ENCODE data around the gene IGSF3. TPM values are rescaled to one million over a fixed set of nuclear protein-coding genes. Genes with fewer than 3 reads are reported as not detected.
"Not testable (repeated sequence)": the region's sequence is repeated elsewhere in the genome, so short reads cannot be mapped to it uniquely, and the experiment has no call there.

The IGSF3 gene
- total RNA-seq, 1 experiment from 2014 or later, result not detected

- not testable (repeated sequence) for H3K9me3 ChIP-seq (ENCODE audit: low read length); H4K20me1 ChIP-seq (ENCODE audit: insufficient read depth, low read depth, low read length); H3K27me3 ChIP-seq (ENCODE audit: low read length)
Observed at GRCh38 chr1:116609801-116610371, 57.6 kb downstream of the IGSF3 start.

DNA sequence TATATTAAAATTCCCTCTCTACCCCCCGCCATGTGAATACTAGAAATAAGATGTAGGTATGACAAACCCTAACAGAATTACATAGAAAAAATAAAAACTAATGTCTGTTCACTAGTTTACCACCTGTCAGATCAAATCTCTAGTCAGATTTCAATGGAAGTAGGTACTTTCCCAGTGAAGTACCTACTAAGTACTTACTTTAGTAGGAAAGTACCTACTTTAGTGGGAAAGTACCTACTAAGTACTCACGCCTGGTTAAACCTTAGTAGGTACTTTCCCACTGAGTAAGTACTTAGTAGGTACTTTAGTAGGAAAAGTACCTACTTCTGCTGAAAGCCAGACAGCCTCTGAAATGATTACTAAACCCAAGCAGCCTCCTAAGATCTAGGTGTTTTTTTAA is 58.7 kb downstream of the IGSF3 start:
- H3K4me2 ChIP-seq (ENCODE audit: low read depth, low read length, poor library complexity, severe bottlenecking); H2AFZ ChIP-seq (ENCODE audit: low read length); H3K27me3 ChIP-seq (ENCODE audit: low read length); H3K9me3 ChIP-seq (ENCODE audit: low read length); DNase-seq; H4K20me1 ChIP-seq (ENCODE audit: insufficient read depth, low read depth, low read length); H3K36me3 ChIP-seq (ENCODE audit: insufficient read depth, low read length); H3K27ac ChIP-seq (ENCODE audit: low read length); H3K79me2 ChIP-seq (ENCODE audit: low read length); H3K4me3 ChIP-seq (ENCODE audit: low read length); H3K9me2 ChIP-seq (replicated peaks; ENCODE audit: insufficient read depth, low read length); H3K9ac ChIP-seq (ENCODE audit: low read length); H3K4me1 ChIP-seq (ENCODE audit: low read length): not testable (repeated sequence)

More at GRCh38 chr1:116609801-116610371, 57.6 kb downstream of the IGSF3 start:
- H2AFZ ChIP-seq (ENCODE audit: low read length); H3K9ac ChIP-seq (ENCODE audit: low read length); H3K4me3 ChIP-seq (ENCODE audit: low read length); H3K27ac ChIP-seq (ENCODE audit: low read length); H3K36me3 ChIP-seq (ENCODE audit: insufficient read depth, low read length); H3K9me2 ChIP-seq (replicated peaks; ENCODE audit: insufficient read depth, low read length); DNase-seq; H3K79me2 ChIP-seq (ENCODE audit: low read length); H3K4me2 ChIP-seq (ENCODE audit: low read depth, low read length, poor library complexity, severe bottlenecking); H3K4me1 ChIP-seq (ENCODE audit: low read length): not testable (repeated sequence)

- not testable (repeated sequence) for H3K9ac ChIP-seq (ENCODE audit: low read length); H3K4me2 ChIP-seq (ENCODE audit: low read depth, low read length, poor library complexity, severe bottlenecking)
Observed at GRCh38 chr1:116608151-116608550, 59.4 kb downstream of the IGSF3 start.

DNA sequence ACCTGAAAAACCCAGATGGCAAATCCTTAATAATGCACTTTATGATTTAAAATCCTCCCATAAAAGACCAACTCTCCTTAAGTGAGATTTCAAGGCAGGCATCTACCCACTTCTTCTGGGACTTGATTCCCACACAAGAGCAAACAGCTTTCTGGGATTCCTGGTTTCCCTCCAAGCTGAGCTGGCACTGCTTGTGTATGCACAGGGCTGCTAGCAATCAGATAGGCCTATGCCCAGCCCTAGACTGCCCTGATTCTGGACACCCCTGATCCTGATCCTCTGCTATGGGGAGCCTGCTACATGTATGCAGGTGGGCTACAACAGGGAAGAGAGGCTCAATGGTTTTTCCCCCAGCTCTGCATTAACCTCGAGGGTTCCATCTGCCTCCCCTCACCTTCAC is 60.1 kb downstream of the IGSF3 start:
- H3K27me3 ChIP-seq (ENCODE audit: low read length); H4K20me1 ChIP-seq (ENCODE audit: insufficient read depth, low read depth, low read length); H3K27ac ChIP-seq (ENCODE audit: low read length); H3K9me2 ChIP-seq (replicated peaks; ENCODE audit: insufficient read depth, low read length); H3K9ac ChIP-seq (ENCODE audit: low read length); H2AFZ ChIP-seq (ENCODE audit: low read length); H3K9me3 ChIP-seq (ENCODE audit: low read length); H3K79me2 ChIP-seq (ENCODE audit: low read length); H3K4me3 ChIP-seq (ENCODE audit: low read length); DNase-seq; H3K36me3 ChIP-seq (ENCODE audit: insufficient read depth, low read length); H3K4me2 ChIP-seq (ENCODE audit: low read depth, low read length, poor library complexity, severe bottlenecking); H3K4me1 ChIP-seq (ENCODE audit: low read length): not testable (repeated sequence)

More at GRCh38 chr1:116608151-116608550, 59.4 kb downstream of the IGSF3 start:
- H3K9me2 ChIP-seq (replicated peaks; ENCODE audit: insufficient read depth, low read length); H3K79me2 ChIP-seq (ENCODE audit: low read length); H2AFZ ChIP-seq (ENCODE audit: low read length); H3K36me3 ChIP-seq (ENCODE audit: insufficient read depth, low read length); H3K4me1 ChIP-seq (ENCODE audit: low read length); H3K9me3 ChIP-seq (ENCODE audit: low read length); H4K20me1 ChIP-seq (ENCODE audit: insufficient read depth, low read depth, low read length); H3K27ac ChIP-seq (ENCODE audit: low read length); H3K27me3 ChIP-seq (ENCODE audit: low read length); H3K4me3 ChIP-seq (ENCODE audit: low read length); DNase-seq: not testable (repeated sequence)

- not testable (repeated sequence) for H3K4me3 ChIP-seq (ENCODE audit: low read length); DNase-seq
Observed at GRCh38 chr1:116606067-116606466, 61.5 kb downstream of the IGSF3 start.

DNA sequence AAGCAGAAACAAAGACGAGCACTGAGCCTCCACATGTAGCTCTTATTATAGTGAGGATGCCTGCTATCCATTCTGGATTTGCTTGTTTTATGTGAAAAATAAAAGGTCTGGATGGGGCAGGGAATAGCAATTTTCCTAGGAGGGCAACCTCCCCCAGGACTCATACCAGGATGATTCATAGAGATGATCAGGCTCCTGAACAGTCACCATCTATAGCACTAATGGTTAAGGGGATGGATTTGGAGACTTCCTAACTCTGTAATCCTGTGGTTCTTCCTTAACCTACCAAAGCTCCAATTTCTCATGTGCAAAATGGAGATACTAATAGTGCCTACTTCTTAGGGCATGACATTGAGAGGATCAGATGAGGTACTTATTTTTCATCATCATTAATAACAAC is 62.2 kb downstream of the IGSF3 start:
- Histone ChIP-seq H3K4me1 (ENCODE audit: low read length) (no peaks in the 10 kb centered on the region), H3K9me2 (replicated peaks; ENCODE audit: insufficient read depth, low read length) (no peaks in the 10 kb centered on the region), H4K20me1 (ENCODE audit: insufficient read depth, low read depth, low read length) (no peaks in the 10 kb centered on the region), H3K4me3 (ENCODE audit: low read length) (no peak overlapping the region), H3K27ac (ENCODE audit: low read length) (no peak overlapping the region), H3K36me3 (ENCODE audit: insufficient read depth, low read length) (no peaks in the 10 kb centered on the region), H3K9ac (ENCODE audit: low read length) (no peak overlapping the region), H3K4me2 (ENCODE audit: low read depth, low read length, poor library complexity, severe bottlenecking) (no peak overlapping the region), H2AFZ (ENCODE audit: low read length) (no peak overlapping the region), H3K27me3 (ENCODE audit: low read length) (no peaks in the 10 kb centered on the region), H3K9me3 (ENCODE audit: low read length) (no peaks in the 10 kb centered on the region), H3K79me2 (ENCODE audit: low read length) (no peaks in the 10 kb centered on the region)
- no peak for DNase-seq

More at GRCh38 chr1:116606067-116606466, 61.5 kb downstream of the IGSF3 start:
- not testable (repeated sequence) for H4K20me1 ChIP-seq (ENCODE audit: insufficient read depth, low read depth, low read length); H3K79me2 ChIP-seq (ENCODE audit: low read length); H3K9ac ChIP-seq (ENCODE audit: low read length); H3K27me3 ChIP-seq (ENCODE audit: low read length); H3K9me3 ChIP-seq (ENCODE audit: low read length); H3K4me1 ChIP-seq (ENCODE audit: low read length); H3K36me3 ChIP-seq (ENCODE audit: insufficient read depth, low read length); H3K9me2 ChIP-seq (replicated peaks; ENCODE audit: insufficient read depth, low read length); H3K4me2 ChIP-seq (ENCODE audit: low read depth, low read length, poor library complexity, severe bottlenecking); H3K27ac ChIP-seq (ENCODE audit: low read length); H2AFZ ChIP-seq (ENCODE audit: low read length)

- not testable (repeated sequence) for H3K9ac ChIP-seq (ENCODE audit: low read length); H3K27ac ChIP-seq (ENCODE audit: low read length); H2AFZ ChIP-seq (ENCODE audit: low read length); H3K4me2 ChIP-seq (ENCODE audit: low read depth, low read length, poor library complexity, severe bottlenecking); H4K20me1 ChIP-seq (ENCODE audit: insufficient read depth, low read depth, low read length); H3K4me1 ChIP-seq (ENCODE audit: low read length); H3K36me3 ChIP-seq (ENCODE audit: insufficient read depth, low read length); H3K4me3 ChIP-seq (ENCODE audit: low read length); H3K27me3 ChIP-seq (ENCODE audit: low read length); H3K9me2 ChIP-seq (replicated peaks; ENCODE audit: insufficient read depth, low read length); H3K9me3 ChIP-seq (ENCODE audit: low read length); DNase-seq; H3K79me2 ChIP-seq (ENCODE audit: low read length)
Observed at GRCh38 chr1:116604408-116604807, 63.1 kb downstream of the IGSF3 start.

DNA sequence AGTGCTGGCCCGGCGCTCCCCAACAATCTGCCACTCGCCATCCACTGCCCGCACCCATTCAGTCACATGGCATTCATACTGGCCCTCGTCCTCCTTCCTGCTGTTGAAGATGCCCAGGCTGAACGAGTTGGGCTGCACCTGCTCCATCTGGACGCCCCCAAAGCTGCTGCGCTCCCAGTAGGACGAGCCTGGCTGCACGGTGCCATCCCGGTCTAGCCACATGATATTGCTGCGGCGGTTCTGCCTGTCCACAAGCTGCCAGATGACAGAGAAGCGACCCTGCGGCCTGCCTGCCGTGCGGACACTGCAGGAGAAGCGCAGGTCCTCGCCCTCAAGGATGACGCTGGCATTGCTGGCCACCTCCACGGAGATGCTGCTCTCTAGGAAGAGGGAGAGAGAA is 63.9 kb downstream of the IGSF3 start:
- not testable (repeated sequence) for H4K20me1 ChIP-seq (ENCODE audit: insufficient read depth, low read depth, low read length); H3K27ac ChIP-seq (ENCODE audit: low read length); H3K4me1 ChIP-seq (ENCODE audit: low read length); H3K36me3 ChIP-seq (ENCODE audit: insufficient read depth, low read length); H3K9me3 ChIP-seq (ENCODE audit: low read length); H2AFZ ChIP-seq (ENCODE audit: low read length); H3K9ac ChIP-seq (ENCODE audit: low read length); H3K27me3 ChIP-seq (ENCODE audit: low read length); H3K4me2 ChIP-seq (ENCODE audit: low read depth, low read length, poor library complexity, severe bottlenecking); H3K9me2 ChIP-seq (replicated peaks; ENCODE audit: insufficient read depth, low read length); DNase-seq; H3K4me3 ChIP-seq (ENCODE audit: low read length); H3K79me2 ChIP-seq (ENCODE audit: low read length)

DNA sequence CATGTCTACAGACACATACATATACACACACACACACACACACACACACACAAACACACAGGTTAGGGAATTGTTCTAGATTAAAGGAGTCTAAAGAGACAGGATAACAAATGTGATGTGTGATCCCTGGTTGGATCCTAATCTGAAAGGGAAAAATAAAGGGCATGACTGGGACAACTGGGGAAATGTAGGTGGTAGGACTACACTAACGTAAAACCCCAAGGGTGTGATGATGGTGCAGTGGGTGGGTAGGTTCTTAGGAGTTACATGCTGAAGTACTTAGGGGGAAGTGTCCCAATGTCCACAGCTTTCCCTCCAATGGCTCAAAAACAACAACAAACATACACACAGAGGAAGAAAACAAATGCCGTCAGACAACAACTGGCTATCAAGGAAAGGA is 68.2 kb downstream of the IGSF3 start:
- H3K27me3 ChIP-seq (ENCODE audit: low read length); DNase-seq; H3K4me2 ChIP-seq (ENCODE audit: low read depth, low read length, poor library complexity, severe bottlenecking); H3K79me2 ChIP-seq (ENCODE audit: low read length); H2AFZ ChIP-seq (ENCODE audit: low read length); H3K9me3 ChIP-seq (ENCODE audit: low read length); H3K9ac ChIP-seq (ENCODE audit: low read length); H3K27ac ChIP-seq (ENCODE audit: low read length); H3K4me1 ChIP-seq (ENCODE audit: low read length); H3K9me2 ChIP-seq (replicated peaks; ENCODE audit: insufficient read depth, low read length); H3K4me3 ChIP-seq (ENCODE audit: low read length); H3K36me3 ChIP-seq (ENCODE audit: insufficient read depth, low read length); H4K20me1 ChIP-seq (ENCODE audit: insufficient read depth, low read depth, low read length): not testable (repeated sequence)
